Nephron progenitor cell (in vitro differentiated cells): ENCODE data around the gene C1QTNF9.
"Not testable (repeated sequence)": the region's sequence is repeated elsewhere in the genome, so short reads cannot be mapped to it uniquely, and the experiment has no call there.

Experiments used
- DNase-seq: peaks from one replicate; pipeline ENCODE4 v3.0.0; 2021
- H3K27ac Mint-ChIP-seq: 2 replicates; pipeline ENCODE4 v1.8.0; 2021; ENCODE audit warnings: mild to moderate bottlenecking, moderate library complexity, mixed read lengths
- H3K27me3 Mint-ChIP-seq: 2 replicates; pipeline ENCODE4 v1.8.0; 2021; ENCODE audit warnings: mild to moderate bottlenecking, low read depth, mixed read lengths; ENCODE audit not compliant: poor library complexity
- H3K36me3 Mint-ChIP-seq: 2 replicates; pipeline ENCODE4 v1.8.0; 2021; ENCODE audit warnings: low read depth, mixed read lengths
- H3K4me1 Mint-ChIP-seq: 2 replicates; pipeline ENCODE4 v1.8.0; 2021; ENCODE audit warnings: mixed read lengths
- H3K4me3 Mint-ChIP-seq: 2 replicates; pipeline ENCODE4 v1.8.0; 2021; ENCODE audit warnings: mild to moderate bottlenecking, moderate library complexity, mixed read lengths
- H3K9me3 Mint-ChIP-seq: 2 replicates; pipeline ENCODE4 v1.8.0; 2021; ENCODE audit warnings: mild to moderate bottlenecking, moderate library complexity, mixed read lengths
- TF ChIP-seq, protein P1 (sequence below): fragments of 200-600 bp; sonication (generic); IDR thresholded peaks from 2 replicates; pipeline ENCODE4 v1.5.0; 2021; ENCODE audit warnings: antibody characterized with exemption

The C1QTNF9 gene

DNA sequence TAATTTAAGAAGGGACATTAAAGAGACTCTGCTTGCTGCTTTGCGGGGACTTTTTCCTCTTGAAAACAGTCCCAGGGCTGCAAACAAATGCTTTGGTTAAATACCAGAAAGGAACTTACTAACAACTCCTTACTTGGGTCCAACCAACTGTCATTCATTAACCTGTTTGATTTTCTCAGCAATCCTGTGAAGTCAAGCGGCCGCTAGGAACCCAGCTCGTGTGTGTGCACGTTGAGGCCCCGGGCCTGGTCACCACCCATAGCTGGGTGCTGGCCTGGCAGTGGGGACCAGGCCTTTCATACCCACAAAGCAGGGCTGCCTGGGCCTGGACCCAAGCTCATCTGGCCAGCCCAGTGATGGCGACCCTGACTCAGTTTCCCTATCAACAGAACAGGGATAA lies 50.7 kb downstream of the C1QTNF9 start:
- TF ChIP-seq, protein P1, sequence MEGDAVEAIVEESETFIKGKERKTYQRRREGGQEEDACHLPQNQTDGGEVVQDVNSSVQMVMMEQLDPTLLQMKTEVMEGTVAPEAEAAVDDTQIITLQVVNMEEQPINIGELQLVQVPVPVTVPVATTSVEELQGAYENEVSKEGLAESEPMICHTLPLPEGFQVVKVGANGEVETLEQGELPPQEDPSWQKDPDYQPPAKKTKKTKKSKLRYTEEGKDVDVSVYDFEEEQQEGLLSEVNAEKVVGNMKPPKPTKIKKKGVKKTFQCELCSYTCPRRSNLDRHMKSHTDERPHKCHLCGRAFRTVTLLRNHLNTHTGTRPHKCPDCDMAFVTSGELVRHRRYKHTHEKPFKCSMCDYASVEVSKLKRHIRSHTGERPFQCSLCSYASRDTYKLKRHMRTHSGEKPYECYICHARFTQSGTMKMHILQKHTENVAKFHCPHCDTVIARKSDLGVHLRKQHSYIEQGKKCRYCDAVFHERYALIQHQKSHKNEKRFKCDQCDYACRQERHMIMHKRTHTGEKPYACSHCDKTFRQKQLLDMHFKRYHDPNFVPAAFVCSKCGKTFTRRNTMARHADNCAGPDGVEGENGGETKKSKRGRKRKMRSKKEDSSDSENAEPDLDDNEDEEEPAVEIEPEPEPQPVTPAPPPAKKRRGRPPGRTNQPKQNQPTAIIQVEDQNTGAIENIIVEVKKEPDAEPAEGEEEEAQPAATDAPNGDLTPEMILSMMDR: no peak
- H3K27me3 Mint-ChIP-seq: no peaks in the 10 kb centered on the region

DNA sequence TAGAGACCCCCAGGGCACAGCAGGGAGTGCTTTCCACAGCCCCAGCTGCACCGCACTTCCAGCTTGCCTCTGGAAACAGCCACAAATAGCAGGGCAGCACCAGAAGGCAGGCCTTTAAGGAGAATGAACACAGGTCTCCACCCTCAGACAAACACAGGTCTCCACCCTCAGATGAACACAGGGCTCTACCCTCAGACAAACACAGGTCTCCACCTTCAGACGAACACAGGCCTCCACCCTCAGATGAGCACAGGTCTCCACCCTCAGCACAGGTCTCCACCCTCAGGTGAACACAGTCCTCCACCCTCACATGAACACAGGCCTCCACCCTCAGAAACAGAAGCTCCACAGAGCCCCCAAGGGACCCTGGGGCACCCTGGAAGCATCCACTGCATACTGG lies 51.7 kb downstream of the C1QTNF9 start:
- Mint-ChIP-seq H3K36me3 (no peaks in the 10 kb centered on the region), H3K9me3 (no peaks in the 10 kb centered on the region), H3K4me1 (no peaks in the 10 kb centered on the region), H3K27ac (no peak overlapping the region), H3K27me3 (peaks cover 6% of the 10 kb centered on the region), H3K4me3 (no peak overlapping the region)
- DNase-seq: no peak
- TF ChIP-seq, protein P1: no peak

More for the DNA sequence above, 50.7 kb downstream of the C1QTNF9 start:
- H3K27ac Mint-ChIP-seq: no peak overlapping the region
- no peak overlapping the region for H3K4me3 Mint-ChIP-seq
- H3K36me3 Mint-ChIP-seq: no peaks in the 10 kb centered on the region
- H3K9me3 Mint-ChIP-seq: no peaks in the 10 kb centered on the region
- no peak for DNase-seq
- no peaks in the 10 kb centered on the region for H3K4me1 Mint-ChIP-seq

DNA sequence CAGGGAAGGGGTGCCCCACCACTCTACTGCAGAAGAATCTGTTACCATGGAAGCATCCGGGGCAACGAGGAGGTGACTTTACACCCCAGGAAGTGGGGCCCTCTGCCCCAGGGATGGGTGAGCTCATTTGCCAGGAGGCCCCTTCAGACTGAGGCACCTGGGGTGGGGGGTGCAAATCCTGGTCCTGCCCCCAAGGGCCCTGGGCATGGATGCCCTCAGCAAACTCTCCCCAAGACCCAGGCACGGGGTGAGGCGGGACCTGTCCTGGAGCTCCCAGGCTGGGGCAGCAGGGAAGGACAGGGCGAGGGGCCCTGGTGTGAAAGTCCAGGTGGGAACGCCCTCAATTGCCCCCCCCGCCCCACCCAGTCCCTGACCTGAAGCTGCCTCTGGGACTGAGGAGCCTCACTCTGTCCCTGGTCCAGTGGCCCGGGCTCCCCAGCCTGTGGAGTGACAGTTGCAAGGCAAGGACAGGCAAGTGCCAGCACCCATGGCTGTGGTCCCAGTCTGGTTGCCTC lies 52.5 kb downstream of the C1QTNF9 start:
- H3K4me3 Mint-ChIP-seq: no peak overlapping the region
- no peaks in the 10 kb centered on the region for H3K4me1 Mint-ChIP-seq
- H3K27ac Mint-ChIP-seq: no peak overlapping the region
- TF ChIP-seq, protein P1: no peak
- no peaks in the 10 kb centered on the region for H3K9me3 Mint-ChIP-seq
- no peaks in the 10 kb centered on the region for H3K36me3 Mint-ChIP-seq
- no peak for DNase-seq
- peaks cover 8% of the 10 kb centered on the region for H3K27me3 Mint-ChIP-seq

DNA sequence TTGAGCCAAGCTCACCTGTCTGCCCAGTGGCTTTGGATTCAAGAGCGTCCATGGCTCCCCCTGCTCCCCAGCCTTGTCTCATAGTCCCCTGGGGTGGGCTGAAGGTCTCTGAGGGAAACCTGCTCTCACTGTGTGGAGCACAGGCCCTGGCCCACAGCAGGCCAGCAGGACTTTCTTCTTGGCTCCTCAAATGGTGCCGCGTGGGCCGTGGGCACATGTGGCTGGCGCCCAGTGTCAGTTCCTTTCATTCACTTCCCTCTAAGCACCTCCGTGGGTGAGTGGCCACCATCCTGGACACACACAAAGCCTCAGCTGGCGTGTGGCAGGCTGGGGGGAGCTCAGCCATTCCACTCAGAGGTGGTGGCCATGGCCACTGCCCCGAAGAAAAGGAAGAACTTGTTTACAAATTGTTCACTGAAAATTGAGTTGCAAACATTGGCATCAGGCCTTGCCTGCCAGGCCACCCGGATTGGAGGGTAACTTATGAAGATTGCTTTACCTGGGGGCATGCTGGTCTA lies 53.1 kb downstream of the C1QTNF9 start:
- TF ChIP-seq, protein P1: no peak
- Mint-ChIP-seq H3K27ac (no peak overlapping the region), H3K27me3 (peaks cover 8% of the 10 kb centered on the region), H3K36me3 (no peaks in the 10 kb centered on the region), H3K9me3 (no peaks in the 10 kb centered on the region), H3K4me3 (no peak overlapping the region), H3K4me1 (no peaks in the 10 kb centered on the region)
- no peak for DNase-seq

DNA sequence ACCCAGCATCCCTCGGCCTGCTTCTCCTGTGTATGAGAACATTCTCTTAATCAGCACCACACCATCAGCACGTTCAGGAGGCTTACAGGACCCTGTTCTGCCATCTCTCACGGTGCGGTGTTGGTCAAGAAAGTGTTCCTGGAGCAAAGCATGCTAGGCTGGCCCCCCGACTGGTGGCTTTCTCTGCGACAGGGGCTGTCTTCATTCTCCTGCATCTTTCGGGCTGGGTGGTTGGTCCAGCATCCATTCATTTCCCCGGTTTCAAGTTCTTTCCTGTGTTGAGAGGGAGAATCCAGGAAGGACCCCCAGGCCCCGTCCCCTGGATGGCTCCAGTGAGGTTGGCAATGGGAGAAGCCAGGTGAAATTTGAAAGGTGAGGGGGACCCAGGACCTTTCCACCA lies 55.8 kb downstream of the C1QTNF9 start:
- Mint-ChIP-seq H3K4me3 (no peak overlapping the region), H3K36me3 (no peaks in the 10 kb centered on the region), H3K27ac (no peak overlapping the region), H3K9me3 (no peaks in the 10 kb centered on the region), H3K4me1 (peaks cover 7% of the 10 kb centered on the region), H3K27me3 (peaks cover 13% of the 10 kb centered on the region)
- DNase-seq: no peak
- TF ChIP-seq, protein P1: no peak

DNA sequence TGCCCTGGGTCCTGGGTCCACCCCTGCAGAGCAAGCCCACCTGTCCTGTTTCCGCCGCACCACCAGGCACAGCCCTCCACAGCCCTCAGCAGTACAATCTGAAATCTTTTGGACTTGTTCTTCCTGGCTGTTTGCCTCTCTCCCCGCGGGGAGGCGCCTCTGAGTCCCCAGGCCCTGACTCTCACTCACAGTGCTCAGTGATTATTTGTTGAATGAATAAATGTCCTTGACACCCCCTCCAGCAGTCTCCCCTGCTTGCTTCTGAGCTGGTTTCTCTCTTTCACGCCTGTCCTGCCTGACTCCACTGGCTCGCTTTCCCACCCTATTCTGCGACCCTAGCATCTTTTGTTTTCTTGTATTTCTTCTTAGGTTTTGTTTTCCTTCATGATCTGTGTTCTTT lies 56.9 kb downstream of the C1QTNF9 start:
- not testable (repeated sequence) for H3K4me3 Mint-ChIP-seq, H3K36me3 Mint-ChIP-seq, DNase-seq, H3K27ac Mint-ChIP-seq, H3K9me3 Mint-ChIP-seq
- H3K27me3 Mint-ChIP-seq: peaks cover 13% of the 10 kb centered on the region
- peaks cover 12% of the 10 kb centered on the region for H3K4me1 Mint-ChIP-seq

DNA sequence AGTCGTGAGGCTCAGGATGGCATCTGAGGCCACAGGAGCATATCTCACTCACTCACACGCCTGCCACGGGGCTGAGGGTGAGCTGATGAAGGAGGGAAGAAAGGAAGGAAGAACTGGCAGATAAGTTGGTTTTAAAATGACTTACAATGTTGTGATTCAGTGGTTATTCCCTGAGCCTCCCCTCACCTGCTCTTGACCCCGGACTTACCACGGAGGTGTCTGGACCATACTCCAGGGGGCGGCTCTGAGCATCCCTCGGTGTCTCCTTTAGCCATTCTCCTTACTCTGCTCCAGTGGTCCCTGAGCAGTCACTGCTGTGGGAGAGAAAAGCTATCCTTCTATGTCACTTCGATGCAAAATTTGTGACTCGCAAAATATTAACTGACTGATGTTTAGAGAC lies 61.9 kb downstream of the C1QTNF9 start:
- Mint-ChIP-seq H3K4me1 (peaks cover 12% of the 10 kb centered on the region), H3K9me3 (peaks cover 22% of the 10 kb centered on the region)
- not testable (repeated sequence) for DNase-seq, H3K4me3 Mint-ChIP-seq, H3K27ac Mint-ChIP-seq, H3K27me3 Mint-ChIP-seq, H3K36me3 Mint-ChIP-seq
